ELF-1 (cell line): ENCODE data around the gene ADAMTS14.

Experiments used
- DNase-seq: peaks from one replicate; pipeline ENCODE4 v3.0.0-alpha.2; 2016; ENCODE audit warnings: low read depth, low spot score

The ADAMTS14 gene

GRCh38 chr10:70693619-70694335, 21.5 kb downstream of the ADAMTS14 start:
- DNase-seq, result no peak

- no peak for DNase-seq
Measured at GRCh38 chr10:70694418-70695141, 22.3 kb downstream of the ADAMTS14 start.

GRCh38 chr10:70695241-70696030, 23.1 kb downstream of the ADAMTS14 start:
- DNase-seq, result no peak

GRCh38 chr10:70698211-70698610, 25.9 kb downstream of the ADAMTS14 start:
- no peak for DNase-seq

GRCh38 chr10:70699063-70699658, 26.9 kb downstream of the ADAMTS14 start:
- no peak for DNase-seq

DNA sequence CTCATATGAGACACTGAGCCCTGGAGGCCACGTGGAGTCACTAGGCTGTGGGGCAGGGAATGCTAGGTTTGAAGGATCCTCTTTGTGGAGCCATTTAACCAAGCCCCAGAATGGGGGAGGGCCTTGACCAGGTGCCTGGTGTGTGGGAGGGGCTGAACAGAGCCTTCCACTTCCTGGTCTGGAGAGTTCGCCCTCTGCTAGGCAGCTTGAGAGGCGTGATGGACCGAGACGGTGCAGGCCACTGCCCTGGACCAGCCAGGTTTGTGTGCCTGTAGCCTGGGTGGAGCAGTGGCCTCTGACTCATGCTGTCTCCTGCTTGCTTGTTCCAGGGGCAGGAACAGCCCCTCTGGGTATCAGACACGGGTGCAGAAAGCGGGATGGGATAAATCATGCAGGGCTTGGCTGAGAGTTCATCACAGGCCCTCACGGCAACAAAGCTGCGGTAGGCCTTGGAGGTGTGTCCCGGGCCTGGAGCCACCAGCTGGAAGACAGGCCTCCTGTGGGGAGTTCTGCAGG, 27.4 kb downstream of the ADAMTS14 start:
- DNase-seq, result peak; percentile 71

GRCh38 chr10:70702190-70702763, 30.0 kb downstream of the ADAMTS14 start:
- DNase-seq, result no peak

DNA sequence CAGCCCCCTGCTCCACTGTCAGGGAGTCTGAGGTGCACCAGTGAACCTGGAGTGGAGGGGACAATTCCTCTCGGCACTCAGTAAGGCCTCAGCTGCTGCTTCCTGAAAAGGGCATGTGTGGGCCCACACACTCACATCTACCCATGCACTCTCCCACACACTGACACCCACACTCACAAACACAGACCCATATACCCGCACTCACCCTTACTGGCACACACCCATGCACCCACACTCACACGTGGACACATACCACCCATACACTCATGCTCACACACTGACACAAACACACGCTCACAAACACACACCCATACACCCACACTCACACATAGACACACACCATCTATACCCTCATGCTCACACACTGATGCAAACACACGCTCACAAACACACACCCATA, 31.9 kb downstream of the ADAMTS14 start:
- no peak for DNase-seq

DNA sequence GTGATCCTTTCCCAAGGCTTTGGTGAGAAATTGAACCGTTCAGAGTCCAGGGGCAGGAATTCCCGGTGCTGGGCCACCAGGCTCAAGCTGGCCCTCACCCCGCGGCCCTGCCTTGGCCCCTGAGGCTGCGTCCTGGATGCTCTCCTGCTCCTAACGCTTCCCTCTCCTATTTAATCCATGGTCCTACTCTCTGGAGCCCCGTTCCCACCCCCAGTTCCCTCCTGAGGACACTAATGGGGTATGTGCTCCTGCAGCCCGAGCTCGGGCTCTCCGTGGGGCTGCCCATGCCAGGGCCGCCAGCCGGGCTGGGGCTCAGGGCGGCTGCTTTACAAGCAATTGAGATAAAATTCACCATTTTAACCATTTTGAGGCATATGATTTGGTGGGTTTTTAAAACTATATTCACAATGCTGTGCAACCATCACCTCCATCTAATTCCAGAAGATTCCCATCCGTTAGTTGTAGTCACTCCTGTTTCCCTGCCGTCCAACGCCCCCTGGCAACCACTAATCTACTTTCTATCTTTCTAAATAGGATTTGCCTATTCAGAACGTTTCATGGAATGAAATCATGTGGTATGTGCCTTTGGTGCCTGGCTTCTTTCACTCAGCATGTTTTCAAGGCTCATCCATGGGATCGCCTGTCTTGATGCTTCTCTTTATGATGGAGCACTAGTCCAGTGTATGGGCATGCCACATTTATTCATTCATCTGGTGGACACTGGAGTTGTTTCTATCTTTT, 33.0 kb downstream of the ADAMTS14 start:
- no peak for DNase-seq

GRCh38 chr10:70711177-70711576, 38.9 kb downstream of the ADAMTS14 start:
- no peak for DNase-seq

GRCh38 chr10:70711911-70712310, 39.6 kb downstream of the ADAMTS14 start:
- no peak for DNase-seq

- no peak for DNase-seq
Measured at GRCh38 chr10:70714245-70714644, 41.9 kb downstream of the ADAMTS14 start.

- no peak for DNase-seq
Measured at GRCh38 chr10:70714951-70715350, 42.6 kb downstream of the ADAMTS14 start.

DNA sequence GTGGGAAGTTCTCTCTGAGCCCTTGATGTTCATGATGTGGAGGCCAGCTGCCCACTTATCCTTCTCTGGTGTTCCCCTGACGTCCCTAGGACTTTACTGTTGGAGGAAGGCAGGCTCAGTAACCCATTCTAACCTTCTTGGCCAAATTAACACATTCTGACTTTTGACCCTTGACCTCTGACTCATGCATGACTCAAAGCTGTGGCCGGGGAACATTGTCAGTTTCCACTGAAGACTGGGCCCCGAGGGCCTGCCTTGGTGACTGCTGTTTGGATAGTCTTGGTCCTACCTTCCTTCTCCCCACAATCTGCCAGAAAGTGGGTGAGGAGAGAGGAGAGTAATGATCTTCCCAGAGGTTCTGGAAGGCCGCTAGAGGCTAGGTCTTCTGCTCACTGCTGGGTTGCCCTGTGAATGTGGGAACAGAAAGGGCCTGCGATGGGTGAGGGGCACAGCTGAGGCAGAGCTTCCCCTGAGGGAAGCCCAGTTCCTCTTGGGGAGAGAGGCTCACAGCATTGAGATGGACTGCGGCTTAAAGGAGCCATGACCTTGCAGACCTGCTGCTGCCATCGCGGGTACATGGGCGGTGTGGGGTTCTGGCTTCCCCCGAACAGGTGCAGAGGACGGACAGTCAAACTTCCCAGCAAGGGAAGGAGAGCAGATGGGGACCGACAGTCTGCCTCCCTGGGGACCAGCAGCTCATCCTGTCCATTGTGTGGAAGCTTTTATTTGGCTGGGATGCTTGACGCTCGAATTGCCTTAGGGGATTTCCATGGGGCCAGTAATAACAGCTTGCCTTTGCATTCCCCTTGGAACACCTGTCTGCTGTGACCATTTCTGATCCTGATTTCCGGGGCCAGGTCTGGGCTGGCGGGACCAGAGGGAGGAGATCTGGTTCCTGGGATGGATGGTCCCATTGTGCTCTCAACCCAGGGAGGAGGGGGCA, 43.8 kb downstream of the ADAMTS14 start:
- DNase-seq, result peak; percentile 75

- peak; percentile 32 for DNase-seq
Measured at GRCh38 chr10:70722820-70723424, 50.6 kb downstream of the ADAMTS14 start.

GRCh38 chr10:70723771-70724170, 51.5 kb downstream of the ADAMTS14 start:
- no peak for DNase-seq

DNA sequence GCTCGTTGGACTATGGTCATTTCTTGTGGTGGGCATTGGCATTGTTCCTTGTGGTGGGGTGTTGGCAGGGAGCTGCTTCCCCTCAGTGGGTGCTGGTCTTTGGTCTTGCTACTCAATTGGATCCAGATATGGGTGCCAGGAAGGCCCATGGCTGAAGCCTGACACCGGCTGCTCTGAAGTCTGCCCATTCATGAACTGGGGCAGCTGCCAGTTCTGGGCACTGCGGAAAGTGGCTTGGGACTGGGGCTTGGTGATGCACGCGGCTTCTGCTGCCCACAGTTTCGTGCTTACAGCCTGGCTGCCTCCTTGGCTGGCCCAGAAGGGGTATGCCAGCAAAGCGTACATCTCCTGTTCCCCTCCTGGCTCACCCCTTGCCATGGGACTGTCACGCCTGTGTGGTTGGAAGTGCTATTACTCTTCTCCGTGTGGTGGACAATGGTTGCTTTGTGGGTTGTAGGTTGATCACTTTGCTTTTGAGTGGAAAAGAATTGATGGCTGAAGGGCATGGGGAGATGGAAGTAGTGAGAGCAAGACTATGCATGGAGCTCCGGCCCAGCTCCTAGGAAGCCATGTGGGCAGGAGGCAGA, 54.7 kb downstream of the ADAMTS14 start:
- no peak for DNase-seq

- DNase-seq, result no peak
Measured at GRCh38 chr10:70728328-70728727, 56.0 kb downstream of the ADAMTS14 start.
